ENCODE results near the gene FZD10.

- TF ChIP-seq CTCF (IDR thresholded peaks at IDR 0.05), result no peak
- TF ChIP-seq POLR2A (IDR thresholded peaks at IDR 0.05), result no peak
These were observed 42.9 kb upstream of the FZD10 start for GRCh38 chr12:130119241-130119861.

All from adrenal gland (tissue), 5 donors.